ENCODE data around the gene HOXC13.

HOXC13 gene

DNA sequence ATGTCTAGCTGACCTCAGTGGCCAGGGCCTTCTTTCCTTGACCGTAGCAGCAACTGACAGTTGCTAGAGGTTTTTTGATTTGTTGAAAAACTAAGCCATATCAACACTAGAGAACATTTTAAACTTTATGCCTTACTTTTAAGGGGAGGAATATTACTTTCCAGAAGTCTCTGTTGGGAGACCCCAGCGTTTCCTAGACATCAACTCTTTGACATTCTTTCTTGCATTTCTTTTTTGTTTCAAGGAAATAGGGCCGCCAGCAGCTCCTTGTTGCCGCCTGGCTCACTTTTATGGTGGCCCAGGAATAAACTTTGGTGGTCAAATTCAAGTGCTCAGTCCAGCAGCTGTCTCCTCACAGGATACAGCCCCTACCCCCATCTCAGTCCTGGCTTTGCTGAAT lies 31.8 kb downstream of the HOXC13 start:
- DNase-seq (ENCODE audit: low read depth), result no peak

GRCh38 chr12:53971129-53971528 lies 32.5 kb downstream of the HOXC13 start:
- DNase-seq (ENCODE audit: low read depth), result no peak

DNA sequence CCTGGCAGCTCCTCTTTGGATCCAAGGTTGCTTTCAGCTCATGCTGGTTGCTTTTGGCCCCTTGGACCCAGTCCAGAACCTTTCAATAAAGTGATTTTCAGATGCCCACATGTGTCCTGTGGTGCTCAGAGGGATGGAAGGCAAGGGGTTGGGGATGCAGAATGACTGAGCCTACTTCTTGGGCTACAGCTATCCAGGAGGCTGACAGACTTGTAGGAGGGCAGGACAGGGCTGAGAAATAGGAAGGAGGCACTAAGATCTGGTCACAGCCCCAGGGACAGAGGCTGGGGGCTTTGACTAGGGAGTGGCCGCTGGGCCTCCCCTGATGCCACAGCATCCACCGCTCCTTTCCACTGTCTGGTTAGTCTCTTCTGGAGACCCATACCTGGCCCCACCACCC lies 33.1 kb downstream of the HOXC13 start:
- no peak for DNase-seq (ENCODE audit: low read depth)

DNA sequence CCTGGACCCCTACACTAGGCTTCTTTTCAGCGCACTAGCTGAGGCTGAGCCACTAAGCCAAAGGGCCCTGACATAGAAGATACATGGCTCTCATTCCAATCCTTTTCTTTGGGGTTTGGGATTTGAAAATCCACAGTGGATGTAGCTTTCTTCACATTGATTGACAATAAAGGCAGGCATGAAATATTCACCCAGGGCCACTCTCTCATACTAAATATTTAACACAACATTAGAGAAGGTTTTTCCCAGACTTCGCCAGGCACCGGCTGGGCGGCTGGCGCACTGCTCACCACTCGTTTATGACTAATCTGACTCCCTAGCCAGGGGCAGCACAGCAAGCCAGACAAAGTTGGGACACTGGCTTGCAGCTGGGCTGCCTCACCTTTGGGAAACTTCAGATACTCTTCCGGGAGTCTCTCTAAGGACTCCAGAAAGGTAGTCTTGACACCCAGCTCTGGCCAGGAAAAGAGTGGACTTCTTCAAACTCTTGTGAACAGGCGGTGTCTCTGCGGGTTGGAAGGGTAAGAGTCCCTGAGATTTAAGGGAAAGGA lies 33.6 kb downstream of the HOXC13 start:
- no peak for DNase-seq (ENCODE audit: low read depth)

DNA sequence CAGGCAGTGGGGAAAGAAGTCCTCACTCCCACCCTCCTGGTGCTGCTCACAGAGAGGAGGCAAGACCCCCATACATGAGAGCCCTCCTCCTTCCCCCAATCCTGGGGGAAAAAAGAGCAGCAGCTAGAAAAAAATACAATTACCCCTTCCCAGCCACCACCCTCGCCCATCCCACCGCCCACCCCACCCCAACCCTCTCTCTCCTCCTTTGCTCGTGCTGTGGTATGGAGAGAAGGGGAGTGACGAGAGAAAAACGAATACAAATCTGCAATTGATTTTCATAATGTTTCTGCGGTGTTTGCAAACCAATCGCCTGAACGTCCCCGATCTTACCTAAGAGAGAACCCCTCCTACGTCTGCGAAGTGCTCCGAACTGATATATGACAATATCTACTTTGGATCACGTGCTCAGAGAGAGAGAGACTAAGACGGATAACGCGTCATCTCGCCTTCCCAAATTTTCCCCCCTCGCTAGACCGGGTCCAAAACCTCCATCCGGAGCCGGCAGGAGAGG lies 34.1 kb downstream of the HOXC13 start, which contains the start of gene HOXC11:
Gene HOXC11 (plus strand): TSS at position 405 of the 514 bp plus-strand sequence. CDS start 116 bp downstream, outside the sequence.
- DNase-seq (ENCODE audit: low read depth), result no peak

DNA sequence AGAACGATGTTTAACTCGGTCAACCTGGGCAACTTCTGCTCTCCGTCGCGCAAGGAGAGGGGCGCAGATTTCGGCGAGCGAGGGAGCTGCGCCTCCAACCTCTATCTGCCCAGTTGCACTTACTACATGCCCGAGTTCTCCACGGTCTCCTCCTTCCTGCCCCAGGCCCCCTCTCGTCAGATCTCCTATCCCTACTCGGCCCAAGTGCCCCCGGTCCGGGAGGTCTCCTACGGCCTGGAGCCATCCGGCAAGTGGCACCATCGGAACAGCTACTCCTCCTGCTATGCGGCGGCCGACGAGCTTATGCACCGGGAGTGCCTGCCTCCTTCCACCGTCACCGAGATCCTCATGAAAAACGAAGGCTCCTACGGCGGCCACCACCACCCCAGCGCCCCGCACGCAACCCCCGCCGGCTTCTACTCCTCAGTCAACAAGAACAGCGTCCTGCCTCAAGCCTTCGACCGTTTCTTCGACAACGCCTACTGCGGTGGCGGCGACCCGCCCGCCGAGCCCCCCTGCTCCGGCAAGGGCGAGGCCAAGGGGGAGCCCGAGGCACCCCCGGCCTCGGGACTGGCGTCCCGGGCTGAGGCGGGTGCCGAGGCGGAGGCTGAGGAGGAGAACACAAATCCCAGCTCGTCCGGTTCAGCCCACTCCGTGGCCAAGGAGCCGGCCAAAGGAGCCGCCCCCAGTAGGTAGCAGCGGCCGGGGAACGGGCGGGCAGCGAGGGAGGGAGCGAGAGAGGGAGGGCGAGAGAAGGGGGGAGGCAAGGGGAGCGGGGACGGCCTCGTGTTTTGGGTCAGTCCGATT lies 34.8 kb downstream of the HOXC13 start:
- no peak for DNase-seq (ENCODE audit: low read depth)

DNA sequence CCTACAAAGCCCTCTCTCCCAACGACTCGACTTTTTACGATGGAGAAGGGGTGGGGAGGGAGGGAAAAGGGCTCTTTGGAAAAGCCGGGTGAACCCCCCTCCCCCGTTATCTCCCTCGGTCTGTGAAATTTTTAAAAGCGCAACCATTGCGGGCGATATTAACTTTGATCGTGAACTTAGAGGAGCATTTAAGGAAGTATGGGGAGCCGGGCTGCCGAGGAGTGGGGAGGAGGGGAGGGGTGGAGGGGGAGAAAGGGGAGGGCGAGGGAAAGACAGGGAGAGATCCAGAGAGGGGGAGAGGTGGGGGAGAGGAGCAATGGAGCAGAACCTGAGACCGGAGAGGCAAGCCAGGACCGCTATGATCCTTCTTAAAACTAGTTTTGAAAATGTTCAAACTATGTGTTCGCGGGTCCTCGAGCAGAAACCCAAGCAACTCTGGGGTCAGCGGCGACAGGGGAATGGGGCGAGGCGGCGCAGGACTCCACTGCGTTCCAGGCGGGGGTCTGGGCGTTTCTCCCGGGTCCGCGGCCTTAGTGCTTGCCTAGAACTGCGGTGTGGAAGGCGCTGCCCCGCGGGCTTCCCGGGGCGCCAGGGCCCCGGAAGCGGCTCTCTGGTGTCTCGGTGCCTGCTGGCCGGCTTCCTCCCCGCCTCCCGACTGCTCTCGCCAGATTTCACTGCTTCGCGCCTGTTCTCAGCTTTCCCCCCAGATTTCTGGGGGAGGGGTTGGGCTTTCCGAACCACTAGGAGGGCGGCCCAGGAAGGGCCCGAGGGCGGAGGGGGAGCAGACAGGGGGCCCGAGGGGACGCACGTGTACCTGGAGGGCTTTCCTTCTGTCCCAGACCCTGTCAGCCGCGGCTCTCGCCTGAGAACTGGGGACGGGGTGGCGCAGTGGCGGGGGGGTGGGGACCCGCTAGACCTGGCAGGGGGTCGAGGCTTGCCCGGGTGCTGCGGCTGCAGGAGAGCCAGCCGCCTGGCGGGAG lies 35.7 kb downstream of the HOXC13 start, which contains the start of gene HOTAIR:
Gene HOTAIR (minus strand): TSS at position 871 of the 980 bp plus-strand sequence.
- DNase-seq (ENCODE audit: low read depth), result no peak

DNA sequence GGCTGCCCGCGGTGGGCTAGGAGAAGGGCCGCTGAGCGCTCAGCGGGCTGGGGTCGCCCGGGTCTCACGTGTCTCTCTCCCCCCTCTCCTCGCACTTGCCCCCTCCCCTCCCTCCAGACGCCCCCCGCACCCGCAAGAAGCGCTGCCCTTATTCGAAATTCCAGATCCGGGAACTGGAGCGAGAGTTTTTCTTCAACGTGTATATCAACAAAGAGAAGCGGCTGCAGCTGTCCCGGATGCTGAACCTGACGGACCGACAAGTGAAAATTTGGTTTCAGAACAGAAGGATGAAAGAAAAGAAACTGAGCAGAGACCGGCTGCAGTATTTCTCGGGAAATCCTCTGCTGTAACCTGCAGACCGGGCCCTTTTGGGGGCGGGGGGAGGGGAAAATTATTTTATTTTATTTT lies 36.4 kb downstream of the HOXC13 start:
- DNase-seq (ENCODE audit: low read depth), result no peak

GRCh38 chr12:53975479-53976152 lies 37.0 kb downstream of the HOXC13 start:
- DNase-seq (ENCODE audit: low read depth), result no peak

GRCh38 chr12:53976172-53976822 lies 37.7 kb downstream of the HOXC13 start:
- no peak for DNase-seq (ENCODE audit: low read depth)

DNA sequence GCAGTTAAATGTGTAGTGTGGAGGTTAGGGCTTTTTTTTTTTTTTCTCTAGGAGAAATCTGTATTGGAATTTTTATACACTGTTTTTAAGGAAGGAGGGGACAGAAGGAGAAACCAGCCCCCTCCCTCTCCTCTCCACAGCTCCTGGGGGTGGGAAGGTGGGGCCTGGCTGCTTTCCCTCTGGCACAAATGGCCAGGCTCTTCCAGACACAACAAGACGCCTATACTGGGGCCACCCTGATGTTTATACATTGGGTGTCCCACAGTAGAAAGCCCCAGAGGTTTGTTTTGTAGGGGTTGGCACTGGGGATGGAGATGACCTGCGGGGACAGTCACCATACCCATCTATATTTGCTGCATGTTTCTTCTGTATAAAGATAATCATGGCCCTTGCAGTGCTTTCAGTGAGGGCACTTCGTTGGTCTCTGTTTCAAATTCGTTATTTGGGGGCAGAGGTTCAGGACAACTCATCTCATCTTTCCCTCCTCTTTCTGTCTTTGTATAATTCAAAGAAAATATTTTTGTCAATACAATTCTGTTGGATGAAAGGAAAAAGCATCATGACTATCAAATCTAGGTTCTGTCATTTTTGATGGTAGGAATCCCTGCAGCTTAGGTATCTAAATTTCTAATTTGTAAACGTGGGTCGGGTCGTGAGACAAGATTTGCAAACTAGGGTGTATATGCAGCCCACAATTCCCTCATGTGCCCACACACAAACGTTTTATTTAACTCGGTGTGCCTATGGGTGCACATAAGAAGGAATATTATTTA lies 38.4 kb downstream of the HOXC13 start:
- no peak for DNase-seq (ENCODE audit: low read depth)

DNA sequence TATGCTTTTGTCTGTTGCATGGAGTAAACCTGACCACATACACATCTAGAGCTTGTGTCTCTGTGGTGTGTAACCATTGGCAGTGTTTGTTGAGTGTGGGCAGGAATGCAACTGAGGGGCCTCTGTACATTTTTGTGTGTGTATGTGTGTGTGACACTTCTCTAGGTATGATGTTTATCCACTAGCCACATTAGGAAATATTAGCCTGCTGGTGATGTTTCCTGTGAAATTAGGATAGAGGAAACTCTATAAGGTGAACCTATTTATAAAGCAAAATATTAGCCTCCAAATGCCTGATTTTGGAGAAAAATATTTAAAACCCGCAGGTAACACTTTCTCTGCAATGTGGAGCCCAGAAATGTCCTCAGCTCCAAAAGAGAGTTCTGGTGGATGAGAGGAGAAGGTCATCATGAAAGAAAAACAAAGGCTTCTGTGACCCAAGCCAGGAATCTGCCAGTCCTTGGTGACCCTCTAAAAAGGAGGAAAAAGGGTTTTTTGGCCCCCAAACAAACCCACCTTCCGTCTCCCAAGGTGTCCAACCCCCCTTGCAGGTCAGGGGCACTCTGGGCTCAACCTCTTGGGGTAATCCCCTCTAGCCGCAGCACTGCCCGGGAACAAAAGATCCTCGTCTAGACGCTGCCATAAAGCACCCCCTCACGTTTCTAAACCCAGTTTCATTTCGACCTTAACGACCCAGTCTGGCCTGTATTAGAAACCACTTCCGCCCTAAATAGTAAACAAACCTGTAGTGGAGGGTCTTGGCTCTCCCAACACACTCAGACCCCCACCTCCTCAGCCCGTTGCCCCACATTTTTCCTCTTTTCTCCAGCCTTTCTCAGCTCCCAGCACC lies 39.2 kb downstream of the HOXC13 start:
- no peak for DNase-seq (ENCODE audit: low read depth)

DNA sequence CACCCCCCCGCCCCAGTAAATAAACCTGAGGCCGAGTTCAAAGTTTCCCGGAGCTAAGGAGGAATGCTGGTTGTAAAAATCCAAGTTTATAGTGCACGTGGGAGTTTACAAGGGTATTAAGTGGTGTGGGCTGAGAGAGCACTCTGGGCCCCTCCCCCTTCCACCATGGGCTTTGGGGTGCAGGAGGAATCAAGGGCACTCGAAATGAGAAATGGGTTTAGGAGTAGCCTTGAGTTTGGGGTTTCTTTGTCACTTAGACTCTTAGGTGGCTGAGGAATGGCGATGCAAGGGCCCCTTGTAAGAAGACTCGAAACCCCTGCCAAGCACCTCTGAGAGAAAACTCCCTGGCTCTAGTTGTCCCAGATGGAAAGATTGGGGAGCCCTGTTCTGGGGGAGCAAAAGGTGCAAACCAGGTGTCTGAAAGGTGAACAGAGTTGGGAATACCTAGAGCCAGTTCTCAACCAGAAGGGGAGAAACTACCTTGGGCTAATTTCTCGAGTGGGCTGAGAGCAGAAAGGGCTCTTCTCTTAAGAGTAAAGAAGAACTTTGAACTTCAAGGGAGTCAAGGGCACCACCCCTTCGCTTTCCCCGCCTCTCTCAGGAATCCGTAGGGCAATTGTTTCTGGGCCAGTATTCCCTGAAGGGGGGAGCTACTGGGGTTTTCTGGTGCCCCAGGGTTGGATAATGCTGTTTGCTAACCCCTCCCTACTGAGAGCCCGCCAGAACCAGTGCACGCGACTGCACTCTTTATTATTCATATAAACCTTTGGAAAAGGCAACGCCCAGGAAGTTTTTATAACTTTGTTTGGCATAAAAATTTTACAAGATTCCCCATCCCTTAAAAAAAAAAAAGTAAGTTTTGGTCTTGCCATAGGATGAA lies 40.1 kb downstream of the HOXC13 start:
- no peak for DNase-seq (ENCODE audit: low read depth)

GRCh38 chr12:53980104-53980801 lies 41.6 kb downstream of the HOXC13 start:
- DNase-seq (ENCODE audit: low read depth), result no peak

DNA sequence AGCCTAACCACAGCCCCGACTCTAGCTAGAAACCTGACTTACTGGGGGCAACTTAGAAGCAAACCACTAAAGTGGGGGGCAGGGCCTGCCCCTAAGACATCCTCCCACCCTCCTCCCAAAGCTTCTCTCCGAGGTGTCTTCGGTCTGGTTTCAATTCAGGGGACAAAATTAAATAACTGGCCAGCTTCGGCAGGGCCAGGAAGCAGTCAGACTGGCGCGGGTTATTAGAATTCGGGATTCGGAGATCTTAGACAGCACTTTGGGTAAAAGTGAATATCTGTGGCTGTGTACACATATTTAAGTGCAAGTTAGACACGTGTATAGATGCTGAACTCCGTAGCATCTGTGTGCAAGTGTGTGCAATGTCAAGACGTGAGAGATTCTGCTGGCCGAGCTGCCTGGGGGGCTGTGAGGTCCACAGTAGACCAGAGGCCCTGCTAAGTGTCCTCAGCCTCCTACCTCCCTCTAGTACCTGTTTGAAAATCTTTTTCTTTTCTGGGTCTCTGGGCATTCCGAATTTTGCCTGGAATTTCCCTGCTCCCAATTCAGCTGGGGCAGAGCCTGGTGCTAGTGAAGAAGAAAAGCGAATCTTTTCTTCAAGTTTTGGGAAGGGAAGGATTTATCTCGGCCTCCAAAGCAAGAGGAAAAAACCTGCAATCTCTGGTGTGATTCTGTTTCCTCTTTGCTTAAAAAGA lies 42.3 kb downstream of the HOXC13 start:
- DNase-seq (ENCODE audit: low read depth), result no peak

GRCh38 chr12:53981634-53982565 lies 43.3 kb downstream of the HOXC13 start:
- DNase-seq (ENCODE audit: low read depth), result no peak
